HEK293T (cell line): ENCODE data around the gene IFITM1.

Source experiments
- CTCF ChIA-PET: fragments of 350-600 bp; formaldehyde crosslinking; extraction: SDS; loops from one replicate; lab custom pipeline; 2021; ENCODE audit warnings: antibody characterized with exemption, inconsistent platforms; lab: Yijun Ruan, JAX
- POLR2A ChIA-PET: fragments of 350-600 bp; formaldehyde crosslinking; extraction: SDS; loops from one replicate; lab custom pipeline; 2020; ENCODE audit warnings: antibody characterized with exemption, inconsistent platforms; lab: Yijun Ruan, JAX
- DNase-seq: peaks from one replicate; pipeline ENCODE4 v3.0.0; 2012; ENCODE audit warnings: mixed read lengths; ENCODE audit errors: extremely low spot score
- ARNT ChIP-seq: fragments of 450-650 bp; IDR thresholded peaks from 2 replicates; pipeline ENCODE4 v1.6.1; 2017; ENCODE audit warnings: mild to moderate bottlenecking
- BHLHE40 ChIP-seq: fragments of 450-650 bp; IDR thresholded peaks from 2 replicates; pipeline ENCODE4 v1.6.1; 2016; ENCODE audit warnings: mild to moderate bottlenecking, moderate library complexity, borderline replicate concordance
- CTBP1 ChIP-seq: fragments of 450-650 bp; IDR thresholded peaks from 2 replicates; pipeline ENCODE4 v1.6.1; 2016; ENCODE audit warnings: borderline replicate concordance
- ELF4 ChIP-seq: fragments of 450-650 bp; IDR thresholded peaks from 2 replicates; pipeline ENCODE4 v1.6.1; 2017; ENCODE audit warnings: antibody characterized with exemption
- FOXA1 ChIP-seq: fragments of 450-650 bp; IDR thresholded peaks from 2 replicates; pipeline ENCODE4 v1.6.1; 2016; ENCODE audit warnings: mild to moderate bottlenecking
- FOXK2 ChIP-seq: fragments of 450-650 bp; IDR thresholded peaks from 2 replicates; pipeline ENCODE4 v1.6.1; 2016; ENCODE audit warnings: mild to moderate bottlenecking
- FOXM1 ChIP-seq: fragments of 450-650 bp; IDR thresholded peaks from 2 replicates; pipeline ENCODE4 v1.6.1; 2017; ENCODE audit warnings: mild to moderate bottlenecking, borderline replicate concordance
- HDGF ChIP-seq: fragments of 450-650 bp; IDR thresholded peaks from 2 replicates; pipeline ENCODE4 v1.6.1; 2017; ENCODE audit warnings: antibody characterized with exemption, borderline replicate concordance
- L3MBTL2 ChIP-seq: fragments of 450-650 bp; conservative IDR thresholded peaks from 2 replicates; pipeline ENCODE4 v1.6.1; 2016; ENCODE audit warnings: mild to moderate bottlenecking
- LEF1 ChIP-seq: fragments of 450-650 bp; IDR thresholded peaks from 2 replicates; pipeline ENCODE4 v1.6.1; 2017; ENCODE audit warnings: mild to moderate bottlenecking, borderline replicate concordance
- NFRKB ChIP-seq: fragments of 450-650 bp; IDR thresholded peaks from 2 replicates; pipeline ENCODE4 v1.6.1; 2016; ENCODE audit warnings: mild to moderate bottlenecking, moderate library complexity
- SP1 ChIP-seq: fragments of 450-650 bp; IDR thresholded peaks from 2 replicates; pipeline ENCODE4 v1.6.1; 2017
- SUZ12 ChIP-seq: fragments of 450-650 bp; IDR thresholded peaks from 2 replicates; pipeline ENCODE4 v1.6.1; 2016; ENCODE audit warnings: mild to moderate bottlenecking
- TARDBP ChIP-seq: fragments of 450-650 bp; IDR thresholded peaks from 2 replicates; pipeline ENCODE4 v1.6.1; 2016
- ZNF384 ChIP-seq: fragments of 450-650 bp; IDR thresholded peaks from 2 replicates; pipeline ENCODE4 v1.6.1; 2016
- TF ChIP-seq, protein P1 (sequence below): fragments of 450-650 bp; IDR thresholded peaks from 2 replicates; pipeline ENCODE4 v1.6.1; 2016

The IFITM1 gene

DNA sequence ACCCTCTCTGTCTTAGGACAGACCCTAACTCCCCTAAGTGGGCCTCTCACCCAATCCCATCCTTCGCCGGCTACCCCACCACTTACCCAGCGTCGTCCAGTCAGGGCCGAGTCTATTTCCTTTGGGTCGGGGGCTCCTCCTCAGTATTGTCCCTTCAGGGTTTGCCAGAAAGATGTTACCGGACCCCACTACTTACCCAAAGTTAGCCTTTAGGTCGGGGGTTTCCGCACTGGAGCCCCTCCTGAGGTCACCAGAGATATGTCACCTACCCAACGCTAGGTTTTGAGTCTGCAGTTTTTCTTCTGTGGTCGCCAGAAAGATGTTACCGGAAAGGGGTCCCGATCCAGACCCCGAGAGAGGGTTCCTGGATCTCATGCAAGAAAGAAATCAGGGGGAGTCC lies 37.6 kb downstream of the IFITM1 start:
- CTCF ChIA-PET: no interaction called here
- TF ChIP-seq BHLHE40 (no peak), TARDBP (no peak), ELF4 (no peak), LEF1 (no peak), L3MBTL2 (no peak), SUZ12 (no peak), SP1 (no peak), HDGF (no peak), FOXA1 (no peak), FOXM1 (no peak), ARNT (no peak), NFRKB (no peak), FOXK2 (no peak), CTBP1 (no peak), ZNF384 (no peak)
- TF ChIP-seq, protein P1, sequence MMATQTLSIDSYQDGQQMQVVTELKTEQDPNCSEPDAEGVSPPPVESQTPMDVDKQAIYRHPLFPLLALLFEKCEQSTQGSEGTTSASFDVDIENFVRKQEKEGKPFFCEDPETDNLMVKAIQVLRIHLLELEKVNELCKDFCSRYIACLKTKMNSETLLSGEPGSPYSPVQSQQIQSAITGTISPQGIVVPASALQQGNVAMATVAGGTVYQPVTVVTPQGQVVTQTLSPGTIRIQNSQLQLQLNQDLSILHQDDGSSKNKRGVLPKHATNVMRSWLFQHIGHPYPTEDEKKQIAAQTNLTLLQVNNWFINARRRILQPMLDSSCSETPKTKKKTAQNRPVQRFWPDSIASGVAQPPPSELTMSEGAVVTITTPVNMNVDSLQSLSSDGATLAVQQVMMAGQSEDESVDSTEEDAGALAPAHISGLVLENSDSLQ: no peak
- POLR2A ChIA-PET: no interaction called here
- DNase-seq: no peak

GRCh38 chr11:352456-353031 lies 38.7 kb downstream of the IFITM1 start:
- no peak for DNase-seq
- ChIA-PET POLR2A (interaction anchor here (0.6 kb wide), 1 partner anchor 115 kb away, joined by 3 read pairs; no protein-coding TSS in a partner anchor), CTCF (interaction anchor here (0.6 kb wide), 1 partner anchor 48 kb away, joined by 5 read pairs; no protein-coding TSS in a partner anchor)
- TF ChIP-seq ELF4: no peak
- TF ChIP-seq, protein P1: no peak
- no peak for TF ChIP-seq BHLHE40

DNA sequence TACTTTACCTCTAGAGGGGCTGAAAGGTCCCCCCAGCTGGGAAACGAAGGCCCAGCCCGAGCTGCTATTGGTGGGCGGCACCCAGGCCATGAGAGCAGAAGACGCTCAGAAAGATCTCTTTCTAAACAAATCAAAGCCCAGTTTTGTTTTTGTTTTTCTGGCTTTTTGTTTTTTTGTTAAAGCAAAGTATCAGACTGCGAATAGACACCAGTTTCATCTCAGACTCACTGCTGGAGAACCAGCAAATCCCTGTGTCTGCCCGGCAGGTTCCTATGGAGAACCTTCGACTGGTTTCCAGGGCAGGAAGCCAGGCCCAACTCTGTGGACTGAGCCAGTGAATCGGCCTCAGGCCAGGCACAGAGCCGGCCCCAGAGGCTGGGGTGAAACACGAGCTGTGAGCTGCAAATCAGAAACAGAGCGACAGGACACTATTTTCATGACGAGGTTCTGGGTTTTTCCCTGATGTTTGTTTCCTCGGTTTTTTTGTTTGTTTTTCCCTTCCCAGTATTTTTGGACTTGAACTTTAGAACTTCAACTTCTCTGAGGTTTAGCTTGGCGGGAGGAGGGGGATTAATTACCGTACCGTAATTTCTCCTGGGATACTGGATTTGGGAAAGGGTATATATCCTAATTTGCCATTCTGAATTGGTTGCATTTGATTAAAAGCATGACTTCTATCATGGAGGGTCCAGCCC lies 39.5 kb downstream of the IFITM1 start:
- DNase-seq: no peak
- CTCF ChIA-PET: no interaction called here
- no peak for TF ChIP-seq HDGF
- TF ChIP-seq ARNT: no peak
- TF ChIP-seq, protein P1: no peak
- no peak for TF ChIP-seq SP1
- TF ChIP-seq BHLHE40: no peak
- TF ChIP-seq TARDBP: no peak
- no peak for TF ChIP-seq FOXK2
- POLR2A ChIA-PET: no interaction called here

DNA sequence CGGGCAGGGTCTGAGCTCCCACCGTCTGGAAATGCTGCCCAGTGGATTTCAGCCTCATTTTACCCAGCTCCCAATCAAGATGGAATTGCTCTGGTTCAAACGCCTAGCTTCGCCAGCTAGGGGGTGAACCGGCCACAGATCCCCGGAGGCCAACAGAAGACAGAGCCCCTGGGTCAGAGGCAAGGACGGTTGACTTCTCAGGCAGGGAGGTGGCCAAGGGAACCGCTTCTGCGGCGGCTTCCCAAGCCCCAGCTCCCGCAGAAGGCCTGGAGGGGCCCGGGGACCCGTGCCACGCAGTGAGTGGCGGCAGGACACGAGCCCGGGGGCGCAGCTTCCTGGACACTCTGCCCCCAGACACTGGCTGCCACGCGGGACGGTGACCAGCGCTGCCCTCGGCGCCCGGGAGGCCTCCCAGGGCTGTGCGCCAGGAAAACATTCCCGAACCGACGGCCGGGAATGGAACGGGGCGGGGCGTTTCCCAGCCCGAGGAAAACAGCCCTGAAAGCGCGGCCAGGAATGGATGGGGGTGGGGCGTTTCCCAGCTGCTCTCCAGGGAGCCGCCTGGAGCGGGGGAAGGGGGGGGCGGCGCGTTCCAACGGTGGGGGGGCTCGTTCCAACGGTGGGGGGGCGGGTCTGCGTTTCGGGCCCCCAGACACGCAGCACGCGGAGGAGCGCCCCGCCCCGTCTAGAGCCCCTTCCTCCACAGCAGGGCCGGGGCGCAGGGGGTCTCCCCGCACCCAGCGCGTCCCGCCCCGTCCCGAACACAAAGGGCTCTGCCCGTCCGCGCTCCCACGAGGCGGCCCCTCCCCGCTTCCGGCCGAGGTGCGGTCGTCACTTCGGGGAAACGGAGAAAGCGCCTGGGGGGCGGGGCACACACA lies 42.0 kb downstream of the IFITM1 start:
- POLR2A ChIA-PET: interaction anchor here (0.6 to 1.6 kb wide), 10 partner anchors 13 to 105 kb away, joined by 3 to 10 read pairs (median 4); partner anchors contain the start of genes IFITM2 and PTDSS2
- DNase-seq: peak; percentile 77
- CTCF ChIA-PET: interaction anchor here (0.7 to 2.2 kb wide), 3 partner anchors 16 to 105 kb away, joined by 3 to 9 read pairs (median 4); no protein-coding TSS in a partner anchor
- TF ChIP-seq CTBP1 (no peak), ZNF384 (no peak), SUZ12 (no peak), FOXK2 (no peak), BHLHE40 (no peak), ELF4 (no peak), HDGF (no peak), FOXM1 (no peak), SP1 (no peak), NFRKB (no peak), LEF1 (no peak)

DNA sequence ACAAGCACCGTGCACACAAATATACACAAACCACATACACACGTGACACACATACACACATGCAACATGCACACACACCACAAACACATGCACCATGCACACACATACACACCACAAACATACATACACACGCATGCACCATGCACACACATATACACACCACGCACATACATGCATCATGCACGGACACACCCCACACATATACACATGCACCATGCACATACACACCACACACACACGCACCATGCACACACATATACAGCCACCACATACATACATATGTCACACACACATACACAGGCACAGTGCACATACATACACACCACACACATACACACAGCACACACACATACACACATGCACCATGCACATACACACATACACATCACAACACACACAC lies 42.8 kb downstream of the IFITM1 start:
- DNase-seq: no peak
- ChIA-PET POLR2A (interaction anchor here (1.3 to 1.6 kb wide), 2 partner anchors 12 to 50 kb away, joined by 3 to 10 read pairs; partner anchors contain the start of gene IFITM2), CTCF (interaction anchor here (2.2 kb wide), 1 partner anchor 106 kb away, joined by 9 read pairs; no protein-coding TSS in a partner anchor)
- TF ChIP-seq FOXA1: no peak
- no peak for TF ChIP-seq CTBP1
- no peak for TF ChIP-seq ELF4
- TF ChIP-seq L3MBTL2: no peak
- no peak for TF ChIP-seq FOXK2
- TF ChIP-seq TARDBP: no peak
